K562 (cell line): ENCODE measurements around the gene LRIT1. TPM values are rescaled to one million over a fixed set of nuclear protein-coding genes. Genes with fewer than 3 reads are reported as not detected.

ENCODE experiments used
- ATAC-seq: fragments of 200-7000 bp; cut with Tn5 transposase; 3 replicates; pipeline ENCODE4 v1.9.1; 2020; ENCODE audit warnings: moderate library complexity
- BruUV-seq: library from RNA; stranded (reverse); fragments of 400-500 nt; replicated peaks from 2 replicates; lab custom pipeline; 2021; lab: Mats Ljungman, UMichigan
- CTCF ChIA-PET: fragments of 300-600 bp; formaldehyde crosslinking; extraction: SDS; loops from one replicate; lab custom pipeline; 2021; ENCODE audit warnings: low intra/inter-chr PET ratio; lab: Yijun Ruan, JAX
- POLR2A ChIA-PET: fragments of 300-600, 350-650 bp; sonication (Branson Sonifier 250); formaldehyde crosslinking; extraction: SDS; loops from one replicate; lab custom pipeline; 2021; ENCODE audit warnings: antibody characterized with exemption, inconsistent platforms; lab: Yijun Ruan, JAX
- DNase-seq, 4 experiments: peaks; one replicate each; pipeline versions ENCODE4 v3.0.0 to v3.0.0-alpha.2; 2011 to 2018; ENCODE audit warnings: low spot score in 3 of 4, mixed read lengths in 3 of 4; ENCODE audit errors: extremely low read depth in 1 of 4
- FAIRE-seq: peaks from 2 replicates; lab custom pipeline; 2011; peaks lifted over from hg19 to GRCh38; lab: Jason Lieb, UNC
- H2AFZ ChIP-seq: 2 replicates; pipeline ENCODE4 v1.6.0; 2011; ENCODE audit warnings: low read depth, low read length, control low read depth, inconsistent platforms
- H3K27ac ChIP-seq: fragments of 200-600 bp; 3 replicates; pipeline ENCODE4 v1.8.0; 2011; ENCODE audit warnings: low read depth, mild to moderate bottlenecking, control low read depth, inconsistent platforms, low read length, moderate library complexity, mixed read lengths; ENCODE audit errors: extremely low read depth
- H3K27me3 ChIP-seq, 2 experiments: fragments of 300-600 bp in 1 of 2; 2 replicates in 1 of 2; 3 replicates in 1 of 2; pipeline versions ENCODE4 v1.6.0 to v1.8.0; 2011; ENCODE audit warnings: inconsistent platforms in 2 of 2, low read length in 2 of 2, mild to moderate bottlenecking in 1 of 2, mixed read lengths in 1 of 2, moderate library complexity in 1 of 2; ENCODE audit not compliant: control insufficient read depth in 2 of 2, insufficient read depth in 2 of 2
- H3K36me3 ChIP-seq: fragments of 300-600 bp; 3 replicates; pipeline ENCODE4 v1.8.0; 2011; ENCODE audit warnings: mild to moderate bottlenecking, low read length, inconsistent platforms; ENCODE audit not compliant: control insufficient read depth, insufficient read depth
- H3K4me1 ChIP-seq, 2 experiments: fragments of 200-600 bp in 1 of 2; replicated peaks in 1 of 2; 2 replicates in 1 of 2; 3 replicates in 1 of 2; pipeline versions ENCODE4 v1.5.1 to v1.8.0; 2011; ENCODE audit warnings: inconsistent platforms in 2 of 2, low read length in 2 of 2, mild to moderate bottlenecking in 1 of 2, mixed read lengths in 1 of 2, moderate library complexity in 1 of 2; ENCODE audit not compliant: control insufficient read depth in 2 of 2, insufficient read depth in 2 of 2
- H3K4me2 ChIP-seq: 2 replicates; pipeline ENCODE4 v1.6.1; 2011; ENCODE audit warnings: low read length, control low read depth, inconsistent platforms, mixed read lengths; ENCODE audit not compliant: insufficient read depth
- H3K4me3 ChIP-seq: fragments of 200-600 bp; sonication (generic), shearing (Covaris generic); 2 replicates; pipeline ENCODE4 v1.5.1; 2016; ENCODE audit warnings: control low read depth, inconsistent platforms
- H3K79me2 ChIP-seq: fragments of 200-600 bp; 3 replicates; pipeline ENCODE4 v1.8.0; 2011; ENCODE audit warnings: low read length, inconsistent platforms; ENCODE audit not compliant: control insufficient read depth, insufficient read depth
- H3K9ac ChIP-seq, 2 experiments: 2 replicates each; pipeline versions ENCODE4 v1.6.0 to v1.6.1; 2011; ENCODE audit warnings: low read depth in 2 of 2, low read length in 2 of 2, control low read depth in 1 of 2, inconsistent platforms in 1 of 2, mild to moderate bottlenecking in 1 of 2, mixed read lengths in 1 of 2; ENCODE audit not compliant: insufficient read depth in 1 of 2
- H3K9me1 ChIP-seq: one replicate; pipeline ENCODE4 v1.6.0; 2011; ENCODE audit warnings: inconsistent platforms, mild to moderate bottlenecking, low read length, moderate library complexity; ENCODE audit not compliant: control insufficient read depth, insufficient read depth
- H3K9me3 ChIP-seq: replicated peaks from 2 replicates; pipeline ENCODE4 v1.5.1; 2011; ENCODE audit warnings: low read depth, low read length, inconsistent platforms; ENCODE audit not compliant: control insufficient read depth, insufficient read depth
- H4K20me1 ChIP-seq: replicated peaks from 2 replicates; pipeline ENCODE4 v1.6.1; 2011; ENCODE audit warnings: low read length, inconsistent platforms, mixed read lengths; ENCODE audit not compliant: control insufficient read depth, insufficient read depth
- ATF1 ChIP-seq, 2 experiments: fragments of 450-650 bp in 1 of 2; IDR thresholded peaks; 2 replicates each; pipeline ENCODE4 v1.6.1; 2016; ENCODE audit warnings: missing compliant biosample characterization in 1 of 2, missing genetic modification characterization in 1 of 2
- RBM15 ChIP-seq: fragments of 200-400 bp; formaldehyde crosslinking; IDR thresholded peaks from 2 replicates; pipeline ENCODE4 v1.6.1; 2018; ENCODE audit warnings: mild to moderate bottlenecking, low read length, moderate library complexity; ENCODE audit not compliant: insufficient read depth
- STAT5A ChIP-seq: IDR thresholded peaks from 2 replicates; pipeline ENCODE4 v1.6.1; 2012; ENCODE audit warnings: low read length, inconsistent platforms, borderline replicate concordance
- ZC3H11A ChIP-seq: IDR thresholded peaks from 2 replicates; pipeline ENCODE4 v1.6.1; 2012; ENCODE audit warnings: low read depth, low read length, improper control_type of control experiment
- ZNF12 ChIP-seq: sonication (generic); formaldehyde crosslinking; IDR thresholded peaks from 2 replicates; pipeline ENCODE4 v1.4.0; 2020; ENCODE audit warnings: mild to moderate bottlenecking, missing genetic modification reagents
- ZNF239 ChIP-seq: fragments of 250-450 bp; sonication (Bioruptor Pico); IDR thresholded peaks from 2 replicates; pipeline ENCODE4 v1.4.0; 2020; ENCODE audit warnings: mild to moderate bottlenecking
- ZNF395 ChIP-seq: fragments of 200-800 bp; sonication (Bioruptor generic); IDR thresholded peaks from 2 replicates; pipeline ENCODE4 v1.6.1; 2017; ENCODE audit warnings: missing genetic modification characterization, missing compliant biosample characterization
- ZNF518B ChIP-seq: fragments of 250-450 bp; sonication (Bioruptor Pico); IDR thresholded peaks from 2 replicates; pipeline ENCODE4 v1.5.0; 2021; ENCODE audit warnings: mild to moderate bottlenecking, moderate library complexity
- ZNF551 ChIP-seq: fragments of 250-450 bp; sonication (Bioruptor Pico); IDR thresholded peaks from 2 replicates; pipeline ENCODE4 v1.5.0; 2021; ENCODE audit warnings: mild to moderate bottlenecking, moderate library complexity
- ZNF592 ChIP-seq: fragments of 450-650 bp; IDR thresholded peaks from 2 replicates; pipeline ENCODE4 v1.6.1; 2017; ENCODE audit warnings: antibody characterized with exemption, mild to moderate bottlenecking
- ZNF696 ChIP-seq: fragments of 250-450 bp; sonication (Bioruptor Pico); conservative IDR thresholded peaks from 2 replicates; pipeline ENCODE4 v1.4.0; 2020; ENCODE audit warnings: mild to moderate bottlenecking, moderate library complexity
- WGBS: fragments of 100-300 bp; shearing (Covaris generic); methylation state at CpG from one replicate; pipeline ENCODE4 v1.1.6; 2016; ENCODE audit warnings: low coverage, mixed read lengths; ENCODE audit not compliant: insufficient coverage; ENCODE audit errors: missing lambda C conversion rate; 5-methylcytosine and 5-hydroxymethylcytosine counted together
- in situ Hi-C: fragments of 300-500 bp; cut with MboI; formaldehyde crosslinking; loops from 4 replicates; pipeline ENCODE4 v1.15.0; 2018; ENCODE audit warnings: inconsistent platforms, mixed read lengths
- intact Hi-C: fragments of 100-400 bp; cut with micrococcal nuclease; formaldehyde crosslinking; loops from 2 replicates; pipeline ENCODE4 v1.14.2; 2022
- polyA plus RNA-seq, 8 experiments: library from polyadenylated mRNA; depleted of rRNA in 4 of 8; stranded (reverse) in 5 of 8; unstranded in 3 of 8; fragments of >200 nt; fragmentation: Nextera tagmentation in 2 of 8; fragmentation: Illumina TruSeq in 1 of 8; extraction: Ambion mirVana in 2 of 8; extraction: Trizol in 1 of 8; gene quantifications; 2 replicates each; pipeline versions ENCODE4 v1.2.1 to v1.2.3, GENCODE V29; 2011 to 2014; ENCODE audit warnings: inconsistent platforms in 1 of 8, missing spikeins in 1 of 8
- total RNA-seq, 7 experiments: library from RNA; depleted of rRNA in 6 of 7; stranded (reverse); fragments of >200 nt in 6 of 7; fragmentation: Illumina TruSeq in 2 of 7; extraction: Trizol in 2 of 7; gene quantifications; 2 replicates each; pipeline versions ENCODE4 v1.2.1 to v1.2.3, GENCODE V29; 2011 to 2021; ENCODE audit warnings: low replicate concordance in 1 of 7
- TF ChIP-seq, protein P1 (sequence below): fragments of 450-650 bp; formaldehyde crosslinking; conservative IDR thresholded peaks from 2 replicates; pipeline ENCODE4 v1.4.0; 2022; ENCODE audit warnings: mild to moderate bottlenecking, missing genetic modification characterization

LRIT1 gene
- total and polyA plus RNA-seq, 9 of the 15 experiments (the other 6 are each of a cell fraction or from before 2014, with no cell fraction given), result not detected

- no peak overlapping the region for H3K4me3 ChIP-seq
- peaks cover 36 to 64% of the 10 kb centered on the region in 2 experiments for H3K27me3 ChIP-seq
- no peak for DNase-seq
- H3K9me3 ChIP-seq, result no peaks in the 10 kb centered on the region
- WGBS, result 2% methylated on average over 5 of the region's 5 CpGs
- no peaks in the 10 kb centered on the region for H3K36me3 ChIP-seq
- no peak overlapping the region for H3K9ac ChIP-seq
- H4K20me1 ChIP-seq, result peaks cover 6% of the 10 kb centered on the region; the same call in 1 of the 2 replicates
- H3K4me2 ChIP-seq, result no peak overlapping the region
- POLR2A ChIA-PET, result interaction anchor here (0.6 to 1.4 kb wide), 3 partner anchors 9 to 114 kb away, joined by 3 to 4 read pairs (median 3); no protein-coding TSS in a partner anchor
- TF ChIP-seq STAT5A (no peak), ZNF12 (CRISPR knock-in tag) (no peak), ZNF518B (no peak), ZC3H11A (no peak), ZNF239 (no peak), RBM15 (no peak), ZNF696 (CRISPR knock-in tag) (no peak), ZNF592 (no peak), ATF1 (CRISPR knock-in tag; IDR thresholded peaks at IDR 0.05) (no peak), ATF1 (tag; IDR thresholded peaks at IDR 0.05) (no peak), ZNF395 (CRISPR knock-in tag) (no peak), ZNF551 (CRISPR knock-in tag) (no peak)
- TF ChIP-seq, protein P1, sequence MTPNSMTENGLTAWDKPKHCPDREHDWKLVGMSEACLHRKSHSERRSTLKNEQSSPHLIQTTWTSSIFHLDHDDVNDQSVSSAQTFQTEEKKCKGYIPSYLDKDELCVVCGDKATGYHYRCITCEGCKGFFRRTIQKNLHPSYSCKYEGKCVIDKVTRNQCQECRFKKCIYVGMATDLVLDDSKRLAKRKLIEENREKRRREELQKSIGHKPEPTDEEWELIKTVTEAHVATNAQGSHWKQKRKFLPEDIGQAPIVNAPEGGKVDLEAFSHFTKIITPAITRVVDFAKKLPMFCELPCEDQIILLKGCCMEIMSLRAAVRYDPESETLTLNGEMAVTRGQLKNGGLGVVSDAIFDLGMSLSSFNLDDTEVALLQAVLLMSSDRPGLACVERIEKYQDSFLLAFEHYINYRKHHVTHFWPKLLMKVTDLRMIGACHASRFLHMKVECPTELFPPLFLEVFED, result no peak
- no peaks in the 10 kb centered on the region for H3K79me2 ChIP-seq
- intact Hi-C loops, result no loop called here
- FAIRE-seq, result no peak
- no peak overlapping the region for H2AFZ ChIP-seq
- no peaks in the 10 kb centered on the region for H3K9me1 ChIP-seq
- CTCF ChIA-PET, result no interaction called here
- BruUV-seq, result no TSS peak
- H3K27ac ChIP-seq, result no peak overlapping the region
- in situ Hi-C loops, result no loop called here
- H3K4me1 ChIP-seq, result peaks cover 13 to 30% of the 10 kb centered on the region in 2 experiments; a peak in 4 of 5 replicates
- ATAC-seq, result no peak
These were observed 44.4 kb downstream of the LRIT1 start for GRCh38 chr10:84196941-84197340.
